GM19023 (cell line): ENCODE data around the gene SPART.
"Not testable (repeated sequence)": the region's sequence is repeated elsewhere in the genome, so short reads cannot be mapped to it uniquely, and the experiment has no call there.

ENCODE experiments used
- ATAC-seq: cut with Tn5 transposase; IDR thresholded peaks from one replicate; pipeline ENCODE4 v1.9.1; 2021; ENCODE audit warnings: mild to moderate bottlenecking, moderate library complexity; ENCODE audit not compliant: unreplicated experiment

The SPART gene

DNA sequence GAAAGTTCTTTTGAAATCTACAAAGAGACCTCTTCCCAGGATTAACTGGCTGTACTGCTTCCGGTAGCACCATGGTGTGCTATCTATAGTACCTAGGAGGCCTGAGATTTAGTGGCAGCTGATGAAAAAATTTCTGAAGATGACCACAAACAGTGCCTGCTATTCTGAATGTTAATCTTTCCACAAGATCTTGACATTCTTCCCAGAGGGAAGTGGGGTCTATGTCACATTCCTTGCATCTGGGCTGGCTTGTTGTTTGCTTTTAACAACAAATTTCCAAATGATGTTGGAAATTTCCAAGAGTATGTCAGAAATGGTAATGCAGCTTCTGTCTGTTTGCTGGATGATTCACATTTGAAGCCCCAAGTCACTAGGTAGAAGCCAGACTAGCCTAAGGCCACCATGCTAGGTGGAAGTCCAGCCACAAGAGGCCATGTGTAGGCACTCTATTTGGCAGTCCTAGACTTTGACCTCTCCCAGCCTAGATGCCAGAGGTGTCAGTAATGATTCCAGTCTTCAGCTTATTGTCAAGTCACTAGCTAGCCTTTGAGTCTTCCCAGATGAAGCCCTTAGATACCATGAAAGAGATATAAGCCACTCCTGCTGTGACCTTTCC, 22.1 kb downstream of the SPART start:
- no peak for ATAC-seq

DNA sequence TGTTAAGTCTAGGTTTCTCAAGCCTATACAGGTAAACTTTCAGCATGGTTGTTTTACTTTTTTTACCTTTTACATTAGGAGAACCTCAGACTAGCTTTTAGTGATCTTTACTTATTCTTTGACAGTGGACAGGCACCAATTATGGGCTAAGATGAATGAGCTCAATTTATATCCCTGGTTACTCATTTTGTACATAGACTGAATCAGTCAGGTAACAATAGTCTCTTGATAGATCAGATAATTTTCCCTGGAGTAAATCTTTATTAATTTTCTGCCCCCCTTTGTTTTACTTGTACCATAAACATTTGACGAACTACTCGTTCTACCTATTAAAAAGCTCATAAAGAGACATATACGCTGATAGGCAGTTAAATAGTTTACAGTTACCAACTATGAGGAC, 22.8 kb downstream of the SPART start:
- no peak for ATAC-seq

DNA sequence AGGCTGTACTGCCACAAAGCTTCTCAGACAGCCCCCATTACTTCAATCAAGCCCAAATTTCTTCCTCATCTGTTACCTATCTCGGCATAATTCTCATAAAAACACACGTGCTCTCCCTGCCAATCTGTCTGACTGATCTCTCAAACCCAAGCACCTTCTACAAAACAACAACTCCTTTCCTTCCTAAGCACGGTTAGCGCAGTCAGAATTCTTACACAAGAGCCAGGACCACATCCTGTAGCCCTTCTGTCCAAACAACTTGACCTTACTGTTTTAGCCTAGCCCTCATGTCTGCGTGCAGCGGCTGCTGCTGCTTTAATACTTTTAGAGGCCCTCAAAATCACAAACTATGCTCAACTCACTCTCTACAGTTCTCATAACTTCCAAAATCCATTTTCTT, 26.4 kb downstream of the SPART start:
- not testable (repeated sequence) for ATAC-seq

DNA sequence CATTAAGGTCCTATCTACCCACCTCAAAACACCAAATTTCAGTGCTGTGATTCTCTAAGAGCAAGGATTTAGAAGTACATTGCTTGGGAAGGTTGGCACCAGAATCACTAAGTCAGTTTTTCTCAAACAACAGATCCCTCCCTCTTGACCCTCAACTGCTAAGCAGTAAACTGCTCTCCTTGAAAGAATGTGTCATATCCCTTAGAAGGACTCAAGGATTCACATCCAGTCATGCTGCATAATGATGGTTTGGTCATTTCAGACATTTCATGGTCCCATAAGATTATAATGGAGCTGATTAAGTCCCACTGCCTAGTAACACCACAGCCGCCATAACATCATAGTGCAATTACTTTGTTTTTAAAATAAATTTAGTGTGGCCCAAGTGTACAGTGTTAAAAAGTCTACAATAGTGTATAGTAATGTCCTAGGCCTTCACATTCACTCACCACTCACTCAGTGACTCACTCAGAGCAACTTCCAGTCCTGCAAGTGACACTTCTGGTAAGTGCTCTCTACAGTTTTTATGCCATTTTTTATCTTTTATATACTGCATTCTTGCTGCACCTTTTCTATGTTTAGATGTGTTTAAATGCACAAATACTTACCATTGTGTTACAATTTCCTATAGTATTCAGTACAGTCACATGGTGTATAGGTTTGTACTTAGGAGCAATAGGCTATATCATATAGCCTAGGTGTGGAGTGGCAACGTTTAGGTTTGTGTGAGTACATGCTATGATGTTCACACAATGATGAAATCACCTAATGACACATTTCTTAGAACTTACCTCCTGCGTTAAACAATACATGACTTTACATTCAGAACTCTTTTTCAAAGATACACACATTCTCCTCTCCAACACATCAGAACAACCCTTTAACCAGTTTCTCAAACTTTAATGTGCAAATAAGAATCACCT, 32.9 kb downstream of the SPART start:
- ATAC-seq = no peak

DNA sequence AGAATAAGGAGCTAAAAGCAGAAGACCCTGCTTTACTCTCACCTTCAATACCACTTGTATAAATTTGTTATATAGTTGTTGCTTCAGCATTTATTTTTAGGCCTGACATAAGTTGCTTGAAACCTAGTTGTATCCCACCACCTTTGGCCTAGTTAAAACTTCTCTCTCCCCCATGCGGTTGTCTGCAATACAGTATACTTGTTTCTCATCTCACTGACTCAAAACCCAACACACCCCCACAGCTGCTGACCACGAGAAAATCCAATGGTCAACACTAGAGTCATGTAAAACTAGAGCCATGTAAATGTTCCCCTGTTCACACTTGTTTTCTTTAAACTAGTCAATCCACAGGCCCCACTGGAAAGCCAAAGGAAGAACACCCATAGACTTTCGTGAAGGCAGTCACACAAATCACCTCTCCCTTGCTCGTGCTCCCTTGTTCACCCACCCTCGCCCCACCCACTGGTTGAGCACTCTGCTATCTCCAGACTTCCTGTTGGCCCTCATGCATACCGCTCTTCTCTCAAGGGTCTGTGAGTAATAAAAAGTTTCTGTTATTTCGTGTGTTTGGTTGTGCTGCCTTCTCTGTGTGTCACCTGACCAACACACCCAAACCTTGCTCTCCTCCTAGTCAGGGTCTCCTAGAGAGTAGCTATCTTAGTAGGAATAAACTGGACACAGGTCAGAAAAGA, 35.6 kb downstream of the SPART start:
- peak; percentile 73 for ATAC-seq

DNA sequence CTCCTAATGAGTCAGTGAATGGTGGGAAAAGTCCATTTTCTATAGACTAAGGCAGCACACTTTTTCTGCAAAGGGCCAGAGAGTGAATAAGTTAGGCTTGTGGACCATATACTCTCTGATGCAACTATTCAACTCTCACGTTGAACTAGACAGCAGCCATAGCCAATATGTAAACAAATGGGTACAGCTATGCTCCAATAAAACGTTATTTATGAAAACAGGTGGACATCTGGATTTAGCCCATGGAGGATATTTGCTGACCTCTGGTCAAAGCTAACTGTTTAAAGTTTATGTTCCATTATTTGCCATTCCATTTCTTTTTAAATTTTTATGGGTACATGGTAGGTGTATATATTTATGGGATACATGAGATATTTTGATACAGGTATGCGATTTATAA, 43.9 kb downstream of the SPART start:
- no peak for ATAC-seq

DNA sequence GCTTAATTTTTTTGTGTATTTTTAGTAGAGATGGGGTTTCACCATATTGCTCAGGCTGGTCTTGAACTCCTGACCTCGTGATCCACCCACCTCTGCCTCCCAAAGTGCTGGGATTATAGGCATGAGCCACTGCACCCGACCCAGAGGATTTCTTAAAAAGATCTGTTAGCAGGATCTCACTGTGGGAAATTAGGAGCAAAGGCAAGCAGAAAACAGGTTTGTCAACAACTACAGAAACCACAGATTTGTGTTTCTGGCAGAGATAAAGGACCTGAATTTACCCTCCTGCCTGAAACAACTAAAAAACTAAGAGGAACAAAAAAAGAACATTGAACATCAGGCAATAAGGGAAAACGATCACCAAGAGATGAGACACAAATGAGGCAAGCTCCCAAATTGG, 46.7 kb downstream of the SPART start:
- ATAC-seq = not testable (repeated sequence)

DNA sequence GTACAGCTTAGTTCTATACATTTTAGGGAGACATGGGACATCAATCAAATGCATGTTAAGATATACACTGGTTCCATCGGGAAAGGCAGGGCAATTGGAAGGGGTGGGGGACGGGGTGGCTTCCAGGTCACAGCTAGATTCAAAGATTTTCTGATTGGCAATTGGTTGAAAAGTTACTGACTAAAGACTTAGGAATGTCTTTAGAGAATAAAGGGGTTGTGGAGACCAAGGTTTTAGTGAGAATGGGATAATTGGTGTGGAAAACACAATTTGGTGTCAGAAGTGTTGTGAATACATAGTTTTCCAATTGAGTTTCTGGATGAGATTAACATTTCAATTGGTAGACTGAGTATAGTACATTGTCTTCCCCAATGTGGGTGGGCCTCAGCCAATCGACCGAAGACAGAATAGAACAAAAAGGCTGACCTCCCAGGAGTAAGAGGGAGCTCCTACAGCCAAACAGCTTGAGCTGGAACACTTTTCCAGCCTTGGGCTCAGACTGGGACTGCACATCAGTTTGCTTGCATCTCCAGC, 47.6 kb downstream of the SPART start:
- ATAC-seq = no peak

DNA sequence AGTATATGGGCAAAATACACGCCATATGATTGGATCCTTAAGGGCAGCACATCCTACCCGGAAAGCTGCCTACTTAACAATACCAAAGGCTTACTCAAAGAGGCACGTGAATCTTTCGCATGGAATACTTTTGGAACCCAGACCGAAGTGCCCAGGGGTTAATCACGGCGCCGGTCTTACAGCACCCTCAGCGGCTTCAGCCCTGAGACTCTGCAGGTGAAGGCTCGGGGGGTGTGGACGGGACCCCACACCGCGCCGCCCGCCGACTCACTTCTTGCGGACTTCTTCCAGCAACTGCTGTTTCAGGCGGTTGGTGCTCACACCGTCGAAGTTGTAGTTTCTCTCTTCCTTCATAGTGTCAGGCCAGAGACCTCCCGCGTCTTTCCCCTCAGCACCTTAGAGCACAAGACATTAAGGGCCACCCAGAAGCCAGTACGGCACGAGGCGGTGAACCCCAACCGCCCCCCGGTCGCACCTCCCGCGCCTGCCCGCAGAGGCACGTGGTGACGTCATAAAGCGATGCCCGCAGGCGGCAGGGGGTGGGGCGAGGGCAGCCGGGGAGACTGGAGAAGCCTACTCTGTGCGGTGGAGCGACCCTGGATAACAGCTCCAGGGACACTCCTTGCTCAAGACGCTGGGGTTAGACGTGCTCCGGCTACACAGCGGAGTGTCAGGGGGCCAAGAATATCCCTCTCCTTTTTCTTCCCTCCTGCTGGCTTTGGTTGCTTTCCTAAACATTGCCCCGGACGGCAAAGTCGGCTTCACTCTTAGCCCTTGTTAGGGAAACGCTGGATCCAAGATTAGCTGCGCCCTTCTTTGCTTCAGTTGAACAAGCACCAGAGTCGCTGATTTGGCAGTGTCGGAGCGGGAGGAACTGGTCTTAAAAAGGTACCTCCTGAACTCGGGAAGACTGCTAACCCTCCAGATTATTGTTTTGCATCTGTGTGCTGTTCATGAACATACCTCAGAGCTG, 48.5 kb downstream of the SPART start, which contains the start of gene CCDC169:
CCDC169 (minus strand) TSS at position 449 of the 973 bp plus-strand sequence; CDS start at position 354, 95 bp downstream.
- ATAC-seq = peak; percentile 75

DNA sequence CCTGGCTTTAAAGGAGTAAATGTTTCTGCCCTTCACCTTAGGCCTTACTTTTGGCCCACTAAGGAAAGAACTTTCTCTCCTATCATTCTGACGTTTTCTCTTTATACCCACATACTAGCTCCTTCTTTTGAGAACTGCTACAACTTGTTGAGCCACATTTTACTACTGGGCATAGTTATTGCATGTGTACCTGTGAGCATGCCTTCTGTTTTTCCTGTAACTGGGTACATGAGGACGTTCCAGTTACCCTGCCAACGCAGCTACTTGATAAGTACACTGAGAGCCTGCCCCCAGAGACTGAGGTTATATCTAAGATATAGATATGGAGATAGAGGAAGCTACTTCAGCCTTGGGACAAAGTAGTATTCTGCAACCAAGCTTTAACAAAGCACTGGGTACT, 52.1 kb downstream of the SPART start:
- ATAC-seq = no peak

DNA sequence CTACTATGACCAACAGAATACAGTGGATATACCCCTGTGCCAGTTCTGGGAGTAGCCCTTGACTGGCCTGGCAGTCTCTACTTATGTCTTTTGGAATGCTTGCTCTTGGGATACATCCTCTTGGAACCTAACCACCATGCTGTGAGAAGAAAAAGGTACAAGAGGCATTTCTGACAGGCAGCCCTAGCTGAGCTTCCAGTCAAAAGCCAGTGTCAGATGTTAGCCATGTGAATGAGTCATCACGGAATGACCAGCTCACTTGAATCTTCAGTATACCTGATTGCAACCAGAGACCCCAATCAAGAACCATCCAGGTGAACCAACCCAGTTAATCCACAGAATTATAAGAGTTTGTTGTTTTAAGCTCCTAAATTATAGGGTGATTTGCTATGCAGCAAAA, 52.7 kb downstream of the SPART start:
- ATAC-seq = no peak

DNA sequence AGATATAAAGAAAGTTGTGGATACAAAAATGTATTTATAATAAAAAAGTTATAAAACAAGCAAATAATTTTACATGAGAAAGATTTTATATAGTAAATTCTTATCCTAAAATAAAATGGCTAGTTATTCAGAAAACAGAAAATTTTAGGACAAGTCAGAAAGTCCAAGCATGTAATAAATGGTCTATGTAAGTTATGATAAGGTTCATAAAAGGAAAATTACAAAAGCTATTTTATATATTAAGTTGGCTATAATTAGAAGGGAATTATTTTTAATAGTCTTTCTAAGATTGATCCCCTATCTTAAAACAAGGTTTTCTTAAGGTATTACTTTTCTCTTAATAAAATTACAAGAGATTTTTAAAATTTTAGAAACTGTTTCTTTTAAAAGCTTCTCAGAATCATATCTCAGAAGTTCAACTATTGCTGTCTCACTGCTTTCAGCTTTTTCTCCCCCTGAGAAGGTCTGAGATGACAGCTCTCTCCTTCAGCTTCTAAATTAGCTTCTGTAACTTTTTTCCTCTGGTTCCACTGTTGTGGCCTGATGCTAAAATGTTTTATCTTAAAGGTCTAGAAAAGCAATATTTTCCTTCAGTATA, 57.3 kb downstream of the SPART start:
- no peak for ATAC-seq

DNA sequence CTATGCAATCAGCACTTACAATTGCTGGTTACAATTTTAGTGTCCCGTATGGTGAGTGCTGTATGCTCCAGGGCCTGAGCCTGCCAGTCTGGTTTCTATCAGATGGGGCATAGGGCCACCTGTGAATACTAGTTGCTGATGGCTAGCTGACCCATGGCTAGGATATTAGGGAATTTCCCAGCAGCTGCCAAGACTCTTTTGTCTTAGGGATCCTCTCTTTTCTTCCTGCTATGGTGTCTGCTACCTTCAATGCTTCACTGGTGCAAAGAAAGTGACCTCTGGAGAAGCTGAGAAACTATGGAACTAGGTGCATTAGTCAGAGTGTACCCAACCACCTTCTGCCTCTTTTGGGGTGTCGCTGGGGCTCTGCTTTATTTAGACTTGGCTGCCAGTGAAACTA, 60.2 kb downstream of the SPART start:
- no peak for ATAC-seq

DNA sequence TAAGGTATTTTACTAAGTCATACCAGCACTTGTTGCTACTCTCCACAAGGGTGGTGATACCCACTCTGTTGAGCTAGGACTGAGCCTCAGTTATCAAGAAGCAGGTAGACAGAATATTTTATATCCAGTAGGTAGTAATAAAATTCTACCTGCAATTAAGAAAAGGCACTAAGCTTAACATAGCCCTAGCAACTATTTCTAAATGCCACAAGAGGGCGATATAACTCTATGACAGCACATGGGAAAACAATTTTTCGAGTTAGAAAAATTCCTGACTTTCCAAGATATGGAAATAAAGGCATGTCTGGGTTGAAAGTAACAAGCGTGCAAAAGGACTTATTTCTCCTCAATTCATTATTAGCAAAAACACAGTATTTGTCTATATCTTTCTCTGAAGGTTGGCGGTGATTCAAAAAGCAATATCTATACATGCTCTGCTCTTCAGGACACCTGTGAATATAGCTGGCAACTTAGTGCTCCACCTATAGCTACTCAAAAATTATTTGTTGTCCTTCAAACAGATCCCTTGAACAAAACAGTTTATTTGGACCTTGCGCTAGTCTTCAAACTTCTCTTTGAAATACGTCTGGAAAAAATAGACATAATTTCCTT, 63.3 kb downstream of the SPART start:
- no peak for ATAC-seq

DNA sequence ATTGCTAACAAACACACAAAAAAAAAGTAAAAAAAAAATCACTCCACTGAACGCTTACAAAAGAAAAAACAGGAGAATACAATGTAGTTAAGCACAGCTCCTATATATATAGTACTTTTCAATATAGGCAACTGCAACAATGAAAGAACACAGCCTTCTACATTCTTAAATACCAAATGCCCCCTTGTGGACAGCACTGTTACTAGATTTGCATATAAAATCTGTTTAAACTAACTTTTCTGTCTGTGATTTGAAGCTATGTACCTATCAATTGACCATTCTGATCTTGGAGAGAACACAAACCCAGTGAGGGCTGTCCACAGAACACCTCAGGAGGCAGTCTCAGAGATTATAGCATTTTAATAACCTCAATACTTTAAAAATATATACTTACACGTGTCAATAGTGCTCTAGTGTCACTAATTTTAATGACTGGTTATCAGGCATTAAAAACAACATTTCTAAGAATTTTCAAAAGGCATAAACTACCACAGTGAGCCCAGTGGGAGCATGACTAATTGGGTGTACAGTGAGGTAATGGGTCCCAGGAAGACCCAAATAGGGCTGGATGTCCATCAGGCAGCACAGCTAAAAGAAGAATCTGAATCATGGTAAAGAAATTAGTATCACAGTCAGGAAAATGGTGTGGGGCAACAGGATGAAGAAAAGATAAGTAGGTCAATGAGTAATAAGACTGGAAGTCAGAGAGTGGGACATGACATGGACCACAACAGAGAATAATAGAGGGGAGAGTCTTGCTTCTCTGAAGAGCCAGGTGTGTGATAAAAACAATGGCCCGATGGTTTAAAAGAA, 70.8 kb downstream of the SPART start:
- ATAC-seq = no peak

DNA sequence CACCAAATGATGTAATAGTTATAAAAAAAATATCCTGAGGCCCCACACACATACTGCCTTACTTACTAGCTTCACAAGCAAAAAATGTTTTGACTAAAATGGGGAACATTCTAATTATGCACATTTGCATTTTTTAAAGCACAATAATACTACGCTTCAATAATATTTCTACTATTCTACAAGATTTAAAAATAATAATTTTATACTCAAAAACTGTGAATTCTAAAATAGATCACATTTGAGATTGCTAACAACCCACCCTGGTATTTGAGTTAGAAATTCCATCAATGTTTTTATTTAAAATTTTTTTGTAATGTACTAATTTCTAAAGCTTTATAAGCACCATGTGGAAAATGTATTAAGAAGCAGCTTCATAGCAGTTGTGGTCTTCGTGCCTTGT, 72.8 kb downstream of the SPART start:
- ATAC-seq = no peak

DNA sequence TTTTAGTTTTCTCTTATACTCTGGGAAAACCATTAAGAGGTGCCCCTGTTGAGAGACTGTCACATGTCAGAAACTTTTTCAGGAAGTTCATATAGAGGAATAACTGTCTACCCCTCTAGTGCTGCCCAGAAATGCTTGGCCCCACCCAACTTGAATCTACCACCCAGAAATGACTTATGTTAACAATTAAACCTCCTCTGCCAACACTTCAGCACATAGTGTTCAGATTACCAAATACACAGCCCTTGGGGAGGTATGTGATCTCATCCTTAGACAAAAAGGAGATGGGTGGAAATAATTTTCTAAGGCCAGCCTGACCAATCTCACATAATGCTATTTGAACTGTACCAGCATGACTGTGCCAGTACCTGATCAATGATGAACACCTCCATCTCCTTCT, 84.2 kb downstream of the SPART start:
- no peak for ATAC-seq

DNA sequence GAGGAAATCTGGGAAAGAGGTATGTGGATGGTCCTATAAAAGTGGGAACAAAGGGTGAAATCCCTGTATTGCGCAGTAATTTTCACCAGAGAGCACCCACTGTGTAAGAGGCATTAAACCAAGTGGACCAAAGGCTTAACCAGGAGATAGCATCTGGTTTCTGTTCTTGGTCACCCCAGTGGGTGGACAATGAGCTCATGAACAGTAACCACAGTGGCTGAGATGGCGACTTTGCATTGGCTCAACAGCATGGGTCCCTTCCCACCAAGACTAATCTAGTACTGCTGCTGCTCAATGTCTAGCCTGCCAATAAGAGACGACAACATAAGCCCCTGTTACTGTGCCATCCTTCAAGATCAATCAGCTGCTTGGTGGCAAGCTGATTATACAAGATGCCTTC, 85.2 kb downstream of the SPART start:
- ATAC-seq = no peak
